HG03439 (cell line): ENCODE results near the gene NRGN.

Experiments used
- ATAC-seq: cut with Tn5 transposase; IDR thresholded peaks from one replicate; pipeline ENCODE4 v1.9.1; 2021; ENCODE audit warnings: mild to moderate bottlenecking, moderate library complexity; ENCODE audit not compliant: unreplicated experiment

The NRGN gene

DNA sequence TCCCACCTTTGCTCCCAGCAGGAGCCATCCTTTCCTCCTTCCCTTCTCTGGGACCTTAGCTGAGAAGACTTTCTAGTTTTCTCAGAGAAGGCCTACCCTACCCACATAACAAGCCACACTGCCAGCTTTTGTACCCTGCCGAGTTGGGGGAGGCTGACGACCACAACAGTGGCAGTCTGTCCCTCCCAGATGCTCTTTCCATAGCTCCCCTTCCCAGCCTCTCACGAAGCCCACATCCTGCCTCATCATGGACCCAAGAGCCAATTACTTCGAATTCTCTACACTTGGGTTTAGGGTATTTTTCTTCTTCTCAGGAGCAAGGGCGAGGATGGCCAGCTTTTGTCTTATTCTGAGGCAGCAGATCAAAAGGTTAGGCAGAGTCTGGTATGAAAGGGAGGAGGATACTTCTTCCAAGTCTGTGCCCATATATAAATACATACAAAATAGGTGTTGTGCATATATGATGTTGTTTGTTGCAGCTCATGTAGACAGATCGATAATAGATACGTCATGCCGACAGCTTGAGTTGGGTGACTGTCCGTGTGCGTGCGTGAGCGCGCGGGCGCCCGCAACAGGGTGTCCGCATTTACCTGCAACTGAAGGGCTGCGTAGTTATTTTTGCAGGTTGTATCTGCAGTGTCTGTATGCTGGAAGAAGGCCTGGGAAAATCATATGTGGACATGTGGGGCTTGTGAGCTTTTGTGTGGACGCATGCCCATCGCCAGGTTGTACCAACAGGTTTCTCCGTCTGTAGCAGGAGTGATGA, 846 bp upstream of the NRGN start:
- no peak for ATAC-seq

DNA sequence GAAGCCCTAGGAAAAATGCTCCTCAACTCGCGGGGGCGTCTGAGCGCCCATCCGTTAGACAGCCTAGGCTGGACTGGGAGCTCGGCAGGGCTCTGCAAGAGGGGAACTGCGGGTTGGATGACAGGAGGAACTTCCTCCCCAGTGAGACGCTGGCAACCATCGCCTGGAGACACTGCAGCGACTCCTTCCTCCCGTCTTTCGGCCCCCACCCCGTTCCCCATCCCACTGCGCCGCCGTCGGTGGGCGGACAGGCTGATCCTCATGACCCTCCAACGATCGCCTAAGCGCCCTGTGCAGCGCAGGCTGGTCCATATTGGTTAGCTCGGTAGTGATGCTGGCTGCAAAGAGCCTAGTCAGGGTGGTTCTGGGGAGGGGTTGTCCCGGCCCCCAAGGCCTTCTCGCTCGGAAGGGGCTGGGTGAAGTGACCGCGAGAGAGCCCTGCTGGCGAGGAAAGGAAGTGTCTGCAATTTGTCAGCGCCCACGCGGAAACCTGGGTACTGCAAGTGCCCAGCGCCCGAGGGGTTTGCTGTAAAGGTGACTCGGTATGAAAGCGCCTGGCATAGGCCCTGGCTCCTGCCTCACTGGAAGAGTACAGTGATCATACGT, 638 bp downstream of the NRGN start:
- peak; percentile 30 for ATAC-seq

DNA sequence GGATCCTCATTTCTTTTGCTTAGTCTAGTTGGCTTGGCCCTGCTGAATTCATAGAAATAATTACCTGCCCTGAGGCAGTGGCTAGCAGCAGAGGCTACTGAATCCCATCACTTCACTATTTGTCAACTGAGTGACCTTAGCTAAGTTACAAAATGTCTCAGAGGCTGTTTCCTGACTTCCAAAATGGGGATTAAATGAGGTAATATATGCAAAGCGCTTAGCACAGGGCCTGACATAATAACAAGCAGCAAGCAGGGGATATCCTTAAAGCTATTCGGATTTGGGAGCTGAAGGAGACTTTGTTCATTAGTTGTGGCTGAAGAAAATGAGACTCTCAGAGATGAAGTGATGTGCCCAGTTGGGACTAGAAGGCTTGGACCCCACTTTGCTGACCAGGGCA, 2.8 kb downstream of the NRGN start:
- no peak for ATAC-seq

DNA sequence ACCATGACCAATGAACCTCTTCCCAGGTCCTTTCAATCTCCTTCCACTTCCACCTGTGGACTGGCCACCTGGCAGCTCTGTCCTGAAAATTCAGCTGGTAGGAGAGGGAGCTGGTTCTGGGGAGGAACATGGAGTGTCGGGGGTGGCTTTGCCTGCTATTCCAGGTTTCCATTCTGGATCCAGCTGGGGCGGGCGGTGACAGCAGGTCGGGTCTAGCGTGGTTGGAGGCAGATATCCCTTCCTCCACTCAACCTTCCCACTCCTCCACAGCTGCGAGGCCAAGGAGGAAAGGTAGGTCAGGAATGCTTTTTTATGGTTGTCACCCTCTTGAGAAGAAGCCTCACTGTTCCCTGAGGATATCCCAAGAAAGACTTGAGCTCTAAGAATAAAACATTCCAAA, 3.3 kb downstream of the NRGN start:
- ATAC-seq, result no peak

DNA sequence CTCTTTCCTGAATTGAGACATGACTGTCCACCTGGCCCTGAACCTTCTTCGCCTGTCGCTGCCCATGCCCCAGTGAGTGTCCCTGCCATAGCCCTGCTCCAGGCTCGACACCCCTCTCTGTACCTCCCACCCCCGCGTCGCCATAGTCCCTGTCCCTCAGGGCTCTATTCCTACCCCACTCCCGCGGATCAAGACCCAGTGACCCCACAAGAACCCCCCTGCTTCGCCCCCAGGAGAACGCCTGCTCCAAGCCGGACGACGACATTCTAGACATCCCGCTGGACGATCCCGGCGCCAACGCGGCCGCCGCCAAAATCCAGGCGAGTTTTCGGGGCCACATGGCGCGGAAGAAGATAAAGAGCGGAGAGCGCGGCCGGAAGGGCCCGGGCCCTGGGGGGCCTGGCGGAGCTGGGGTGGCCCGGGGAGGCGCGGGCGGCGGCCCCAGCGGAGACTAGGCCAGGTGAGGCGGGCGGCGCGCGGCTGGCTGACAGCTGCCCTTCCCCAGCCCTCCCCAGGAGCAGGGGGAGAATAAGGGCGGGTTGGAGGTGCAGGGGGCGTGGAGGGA, 5.6 kb downstream of the NRGN start:
- ATAC-seq, result no peak

DNA sequence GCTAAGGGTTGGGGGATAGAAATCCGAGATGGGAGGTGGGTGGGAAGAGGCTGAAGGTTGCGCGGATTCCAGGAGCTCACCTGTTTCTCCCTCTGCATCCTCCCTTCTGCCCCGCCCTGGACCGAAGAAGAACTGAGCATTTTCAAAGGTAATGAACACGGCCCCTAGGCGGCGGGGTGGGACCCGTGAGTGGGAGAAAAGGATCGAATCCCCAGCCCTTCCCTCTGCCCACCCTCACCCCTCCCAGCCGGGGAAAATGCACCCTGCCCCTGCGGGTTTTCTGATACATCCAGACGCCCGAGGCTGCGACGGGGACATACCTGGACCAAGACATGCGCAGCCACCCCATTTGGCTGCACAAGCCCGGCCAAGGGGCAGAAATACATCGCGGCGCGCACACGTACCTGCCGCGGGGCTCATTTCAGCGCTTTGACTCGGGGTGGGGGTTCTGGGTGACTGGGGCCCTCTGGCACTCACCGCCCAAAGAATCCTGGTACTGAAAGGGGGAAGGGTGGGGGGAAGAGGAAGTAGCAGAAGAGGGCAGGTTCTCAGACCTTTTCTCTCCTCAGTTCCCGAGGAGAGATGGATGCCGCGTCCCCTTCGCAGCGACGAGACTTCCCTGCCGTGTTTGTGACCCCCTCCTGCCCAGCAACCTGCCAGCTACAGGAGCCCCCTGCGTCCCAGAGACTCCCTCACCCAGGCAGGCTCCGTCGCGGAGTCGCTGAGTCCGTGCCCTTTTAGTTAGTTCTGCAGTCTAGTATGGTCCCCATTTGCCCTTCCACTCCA, 6.3 kb downstream of the NRGN start:
- peak; percentile 5 for ATAC-seq

DNA sequence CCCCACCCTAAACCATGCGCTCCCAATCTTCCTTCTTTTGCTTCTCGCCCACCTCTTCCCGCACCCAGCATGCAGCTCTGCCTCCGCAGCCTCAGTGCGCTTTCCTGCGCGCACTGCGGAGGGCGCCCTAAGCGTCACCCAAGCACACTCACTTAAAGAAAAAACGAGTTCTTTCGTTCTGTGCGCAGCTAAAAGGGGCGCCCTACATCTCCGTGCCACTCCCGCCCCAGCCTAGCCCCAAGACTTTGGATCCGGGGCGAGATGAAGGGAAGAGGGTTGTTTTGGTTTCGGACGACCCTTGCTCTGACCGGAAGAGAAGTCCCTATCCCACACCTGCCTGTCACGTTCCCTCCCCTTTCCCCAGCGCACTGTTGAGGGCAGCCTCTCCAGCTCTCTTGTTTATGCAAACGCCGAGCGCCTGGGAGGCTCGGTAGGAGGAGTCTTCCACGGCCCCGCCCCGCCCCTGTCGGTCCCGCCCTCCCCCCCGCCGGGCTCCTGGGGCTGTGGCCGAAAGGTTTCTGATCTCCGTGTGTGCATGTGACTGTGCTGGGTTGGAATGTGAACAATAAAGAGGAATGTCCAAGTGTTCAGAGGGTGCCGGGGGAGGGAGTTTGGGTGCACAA, 7.0 kb downstream of the NRGN start:
- ATAC-seq, result peak; percentile 90

DNA sequence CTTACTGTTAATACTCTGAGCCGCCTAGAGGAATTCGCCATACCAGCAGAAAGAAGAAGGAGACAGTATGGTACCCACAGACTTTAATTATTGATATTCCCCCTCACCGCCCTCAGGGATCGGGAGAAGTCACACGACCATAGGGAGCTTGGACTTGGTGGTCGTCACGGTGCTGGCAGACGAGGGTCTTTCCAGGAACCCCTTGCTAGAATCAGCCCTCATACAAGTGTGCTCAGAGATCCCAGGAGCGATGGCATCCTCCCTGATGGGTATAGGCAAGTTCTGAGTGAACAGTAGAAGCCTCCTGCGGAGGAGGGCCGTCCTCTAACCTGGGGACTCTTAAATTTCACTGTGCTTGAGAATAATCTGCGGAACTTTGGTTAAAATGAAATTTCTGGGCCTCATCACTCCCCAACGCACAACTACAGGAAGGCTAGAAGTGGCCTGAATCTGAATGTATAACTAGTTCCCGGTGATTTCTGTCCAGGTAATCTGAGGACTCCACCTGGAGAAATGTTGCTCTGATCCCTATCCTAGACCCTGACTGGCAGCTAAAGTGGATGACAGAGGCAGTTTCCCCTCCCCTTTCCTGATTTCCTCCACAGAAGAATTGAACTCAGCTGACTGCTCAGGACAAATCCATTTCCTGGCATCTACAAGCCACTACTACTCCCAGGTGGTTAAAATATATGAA, 7.8 kb downstream of the NRGN start:
- no peak for ATAC-seq

DNA sequence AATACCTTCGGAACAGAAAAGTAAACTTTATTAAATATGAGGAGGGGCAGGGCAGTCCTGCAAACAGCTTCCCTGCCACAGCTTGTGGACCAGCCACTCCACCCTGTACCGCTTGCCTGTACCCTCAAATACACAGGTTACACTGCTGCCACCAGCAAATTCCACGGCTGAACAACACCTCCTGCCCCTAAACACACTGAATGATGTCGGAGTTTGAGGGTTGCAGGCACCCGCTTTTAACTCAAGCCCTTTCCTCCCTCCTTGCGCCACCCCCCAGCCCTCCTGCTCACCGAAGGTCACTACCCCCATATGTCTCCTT, 8.3 kb downstream of the NRGN start:
- ATAC-seq, result no peak

DNA sequence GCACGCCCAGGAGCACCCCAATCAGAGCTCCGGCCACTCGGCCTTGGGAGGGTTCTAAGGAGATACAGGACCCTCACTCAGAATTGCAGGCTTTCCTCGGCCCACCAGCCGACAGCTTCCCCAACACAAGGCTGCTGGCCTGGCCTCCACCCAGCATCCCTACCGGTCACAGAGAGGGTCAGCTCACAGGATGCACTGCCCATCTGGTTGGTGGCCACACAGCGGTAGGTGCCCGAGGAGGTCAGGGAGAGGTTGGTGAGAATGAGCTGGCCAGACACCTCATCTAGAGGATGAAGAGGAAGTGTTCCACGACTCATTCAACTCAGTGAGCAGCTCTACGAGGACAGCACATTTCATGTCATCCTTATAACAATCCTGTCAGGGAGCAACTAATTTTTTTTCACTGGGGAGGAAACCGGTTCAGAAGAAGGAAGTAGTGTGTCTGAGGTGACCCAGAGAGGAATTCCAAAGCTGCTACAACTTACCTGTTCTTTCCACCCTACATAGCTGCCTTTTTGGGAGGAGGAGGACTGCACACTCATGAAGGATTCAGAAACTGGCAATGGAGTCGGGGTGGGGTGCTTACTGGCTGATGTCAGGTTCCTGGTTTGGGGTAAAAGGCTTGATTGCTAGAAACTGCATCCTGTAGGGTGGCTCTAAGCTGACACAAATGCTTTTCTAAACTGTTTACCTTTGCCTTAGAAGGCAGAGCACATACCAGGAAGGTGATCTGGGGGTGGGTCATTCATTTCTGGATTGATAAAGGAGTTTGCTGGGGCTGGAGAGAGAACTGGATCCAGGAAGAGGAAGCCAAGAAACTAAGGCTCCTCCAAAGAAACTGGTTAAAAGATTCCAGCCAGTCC, 9.0 kb downstream of the NRGN start:
- no peak for ATAC-seq

DNA sequence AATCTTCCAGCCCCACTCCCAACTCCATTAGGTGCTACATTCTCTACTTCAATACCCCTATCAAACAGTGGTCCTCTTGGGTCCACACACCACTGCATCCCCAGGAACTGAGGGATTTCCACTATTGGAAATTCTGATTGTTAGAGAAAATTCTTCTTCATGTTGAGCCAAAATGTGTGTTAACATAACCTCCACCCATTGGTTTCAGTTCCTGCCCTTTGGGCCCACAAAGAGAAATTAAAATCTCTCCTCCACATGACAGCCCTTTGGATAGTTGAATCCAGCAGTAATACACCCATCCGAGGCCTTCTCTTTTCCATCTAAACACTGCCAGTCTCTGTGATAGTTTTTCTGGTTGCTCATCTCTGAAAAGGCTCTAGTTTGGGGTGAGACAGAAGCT, 10.2 kb downstream of the NRGN start:
- ATAC-seq, result no peak

DNA sequence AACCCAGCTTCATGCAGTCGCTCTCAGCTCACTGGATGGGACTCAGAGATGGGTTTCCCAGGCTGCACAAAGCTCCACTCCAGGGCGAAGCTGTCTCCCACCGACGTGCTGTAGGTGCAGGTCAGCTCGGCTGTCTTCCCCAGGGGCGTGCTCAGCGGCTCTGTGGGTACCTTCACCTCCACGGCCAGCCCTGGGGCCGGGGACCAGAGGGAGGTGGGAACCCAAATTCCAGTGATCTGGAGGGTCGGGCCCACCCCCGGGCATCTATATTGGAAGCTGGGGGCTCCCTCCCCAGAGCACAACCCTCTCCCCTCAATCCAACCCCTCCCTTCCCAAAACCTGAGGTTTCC, 11.6 kb downstream of the NRGN start:
- ATAC-seq, result no peak

DNA sequence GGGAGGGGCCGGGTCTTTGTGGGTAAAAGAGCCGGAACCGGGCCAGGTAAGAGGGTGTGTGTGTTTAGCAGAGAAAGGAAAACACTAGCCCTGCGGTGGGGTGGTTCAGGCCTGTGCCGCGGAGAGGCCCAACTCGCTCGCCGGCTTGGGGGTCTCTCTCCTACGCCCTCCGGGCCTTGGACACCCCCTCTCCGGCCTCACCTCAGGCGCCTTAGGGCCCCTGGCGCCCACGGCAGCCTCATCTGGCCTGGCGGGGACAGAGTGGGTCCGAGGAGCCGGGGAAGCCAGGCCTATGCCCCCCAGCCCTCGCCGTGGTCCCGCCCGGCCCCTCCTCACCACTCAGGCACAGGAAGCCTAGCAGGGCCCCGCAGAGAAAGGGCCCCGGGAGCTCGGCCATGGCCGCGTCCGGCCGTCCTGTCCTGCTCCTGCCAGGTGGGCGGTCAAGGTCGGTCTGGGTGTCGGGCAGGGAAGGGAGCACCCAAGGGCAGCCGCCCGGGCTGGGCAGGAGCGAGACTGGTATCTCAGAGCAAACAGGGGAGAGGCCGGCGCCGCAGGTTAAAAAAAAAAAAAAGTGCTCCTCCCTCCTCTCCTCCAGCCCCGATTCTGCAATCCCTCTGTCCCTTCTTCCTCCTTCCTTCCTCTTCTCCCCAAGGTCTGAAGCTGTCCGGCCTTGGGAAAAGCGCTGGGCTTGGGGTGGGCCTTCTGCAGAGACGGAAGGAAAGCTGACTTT, 12.2 kb downstream of the NRGN start, which contains the start of gene VSIG2:
Gene VSIG2 (minus strand): TSS at position 515 of the 730 bp plus-strand sequence. CDS start 118 bp downstream, at position 397.
- ATAC-seq, result no peak

DNA sequence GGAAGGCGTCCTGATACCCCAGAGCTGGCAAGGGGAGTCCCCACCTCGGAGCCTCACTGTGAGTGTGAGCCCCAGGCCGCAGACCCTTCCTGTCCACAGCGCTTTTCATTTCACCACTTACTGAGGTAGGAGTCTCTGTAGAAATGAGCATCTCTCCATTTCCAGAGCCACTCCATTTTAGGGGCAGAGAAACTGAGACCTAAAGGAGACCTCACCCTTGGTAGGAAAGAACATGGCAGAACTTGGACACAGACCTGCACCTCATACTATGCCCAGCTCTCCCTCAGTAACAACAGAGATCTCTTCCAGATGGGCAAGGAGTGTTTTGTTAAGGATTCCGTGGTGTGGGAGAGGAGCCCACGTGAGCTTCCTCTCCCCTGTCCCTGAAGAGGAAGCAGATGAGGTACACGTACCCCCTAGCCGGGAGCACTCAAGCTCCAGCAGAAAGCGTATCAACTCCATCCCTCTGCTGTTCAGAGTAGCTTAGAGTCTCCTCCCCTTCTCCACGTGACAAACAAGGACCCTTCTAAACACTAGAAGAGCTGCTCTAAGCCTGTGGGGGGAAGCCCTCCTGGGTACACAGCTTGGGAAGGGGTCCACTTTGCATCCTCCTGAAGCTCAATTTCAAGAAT, 12.8 kb downstream of the NRGN start:
- ATAC-seq, result no peak

DNA sequence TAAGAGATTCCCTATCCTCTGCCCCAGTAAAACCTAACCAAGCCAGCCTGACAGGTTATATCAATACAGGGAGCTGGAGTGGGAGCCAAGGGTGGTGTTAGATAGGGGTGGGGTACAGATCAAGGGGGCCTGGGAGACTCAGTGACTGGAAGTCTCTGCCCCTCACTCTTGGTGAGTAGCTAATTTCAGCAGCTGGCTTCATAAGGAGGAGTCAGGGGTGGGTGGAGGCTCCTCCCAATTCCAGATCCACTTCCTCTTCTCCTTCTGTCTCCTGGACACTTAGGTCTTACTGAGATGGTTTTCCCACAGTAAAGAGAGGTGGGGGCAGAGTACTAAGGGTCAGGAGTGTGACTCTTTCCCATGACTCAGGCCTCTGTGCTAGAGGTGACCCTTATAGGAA, 13.5 kb downstream of the NRGN start:
- ATAC-seq, result no peak

DNA sequence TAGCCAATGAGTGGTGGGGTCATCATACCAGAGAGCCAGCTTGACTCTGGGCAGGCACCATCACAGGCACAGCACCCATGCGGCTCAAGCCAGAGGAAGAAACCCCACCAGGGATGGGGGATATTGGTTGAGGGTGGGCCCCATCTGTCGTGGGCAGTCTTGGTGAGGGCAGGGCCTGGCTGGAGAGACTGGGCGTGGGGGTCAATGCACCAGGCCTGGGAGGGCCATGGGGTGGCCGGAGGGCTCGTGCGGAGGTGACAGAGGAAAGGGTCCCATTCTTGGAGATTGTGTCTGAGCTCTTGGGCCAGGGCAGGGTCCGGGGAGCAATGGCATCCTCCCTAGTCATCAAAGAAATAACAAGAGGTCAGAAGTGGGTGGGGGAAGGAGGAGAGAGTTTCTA, 13.9 kb downstream of the NRGN start:
- no peak for ATAC-seq

DNA sequence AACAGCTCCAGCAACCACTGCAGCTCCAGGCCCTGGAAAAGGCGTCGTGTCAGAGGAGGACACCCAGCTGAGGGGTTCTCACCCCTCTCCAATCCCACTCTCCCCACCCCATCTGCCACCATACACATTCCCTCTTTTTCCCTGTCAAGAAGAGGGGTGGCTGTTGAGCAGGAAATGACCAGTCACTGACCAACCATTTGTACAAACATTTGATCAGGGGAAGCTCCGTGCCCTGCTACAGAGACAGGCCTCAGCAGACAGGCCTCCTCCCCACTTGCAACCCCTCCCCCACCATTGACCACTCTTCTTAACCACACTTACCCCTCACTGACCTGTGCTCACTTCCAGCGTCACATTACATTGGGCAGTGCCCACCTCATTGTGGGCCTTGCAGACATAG, 14.6 kb downstream of the NRGN start:
- ATAC-seq, result no peak

DNA sequence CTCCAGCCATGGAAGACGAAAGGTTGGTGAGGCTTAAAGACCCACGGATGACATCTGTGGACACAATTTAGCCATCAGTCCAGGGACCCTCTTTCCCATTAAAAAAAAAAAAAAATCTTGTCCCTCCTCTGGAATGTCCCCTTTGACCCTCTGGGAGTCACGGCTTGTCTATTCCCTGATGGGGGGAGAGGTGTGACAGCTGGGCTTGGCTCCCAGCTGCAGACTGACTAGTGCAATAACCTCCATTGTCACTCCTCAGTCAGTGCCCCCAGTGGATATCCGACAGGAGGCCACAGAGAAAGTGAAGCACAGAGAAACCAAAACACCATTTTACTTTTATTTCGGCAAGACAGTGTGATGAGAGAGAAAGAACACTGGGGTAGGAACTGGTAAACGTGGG, 15.0 kb downstream of the NRGN start:
- ATAC-seq, result no peak
